Measurements from ENCODE around the gene HIVEP3.

- TF ChIP-seq CTCF (IDR thresholded peaks at IDR 0.05; ENCODE audit: insufficient read depth, low read length): no peak
- TF ChIP-seq SPI1 (IDR thresholded peaks at IDR 0.05; ENCODE audit: borderline replicate concordance, low read depth): no peak
- no peak for TF ChIP-seq POLR2AphosphoS5 (IDR thresholded peaks at IDR 0.05; ENCODE audit: low read depth)
These were observed 269.2 kb downstream of the HIVEP3 start for GRCh38 chr1:41649396-41650027.
